ENCODE measurements around the gene CNIH4.
A peak's percentile ranks its signal among the peaks of the same experiment; 100 is the strongest.
"Not testable (repeated sequence)": the region's sequence is repeated elsewhere in the genome, so short reads cannot be mapped to it uniquely, and the experiment has no call there.

The CNIH4 gene

DNA sequence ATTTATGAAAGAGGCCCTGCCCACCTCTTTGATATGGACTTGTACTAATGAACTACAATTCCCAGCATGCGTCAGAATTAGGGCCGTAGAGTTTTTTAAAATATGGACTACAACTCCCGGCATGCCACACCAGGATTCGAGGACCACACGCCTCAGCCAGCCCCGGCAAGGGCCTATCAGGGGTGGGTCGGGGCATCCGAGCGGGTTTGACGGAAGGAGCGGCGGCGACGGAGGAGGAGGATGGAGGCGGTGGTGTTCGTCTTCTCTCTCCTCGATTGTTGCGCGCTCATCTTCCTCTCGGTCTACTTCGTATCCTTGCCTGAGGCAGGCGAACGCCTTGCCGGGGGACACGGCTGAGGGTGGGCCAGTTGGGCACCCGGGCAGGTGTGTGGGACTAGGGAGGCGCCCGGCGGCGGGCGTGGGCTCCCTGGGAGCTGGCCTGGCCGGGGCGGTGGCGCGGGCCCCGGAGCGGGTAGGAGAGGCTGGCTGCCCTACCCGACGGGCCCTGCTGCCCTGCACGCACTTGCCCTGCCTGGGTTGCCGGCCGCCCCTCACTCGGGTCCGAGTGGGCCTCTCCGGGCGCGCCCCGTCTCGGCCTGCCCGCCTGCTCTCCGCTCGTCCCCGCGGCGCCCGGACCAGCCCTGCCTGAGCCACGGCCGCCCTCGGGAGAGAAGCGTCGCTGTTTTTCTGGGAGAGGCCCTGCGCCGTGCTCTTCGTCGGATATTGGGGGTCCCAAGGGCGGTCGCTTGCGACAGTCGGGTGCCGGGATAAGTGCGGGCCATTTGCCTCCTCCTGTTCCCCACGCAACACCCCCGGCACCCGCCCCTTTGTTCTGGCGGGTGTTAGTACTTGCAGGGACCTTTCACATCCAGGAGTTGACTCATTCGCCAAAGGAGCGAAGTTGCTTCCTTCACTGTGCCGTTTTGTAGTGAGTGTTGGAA lies at the start of gene CNIH4:
Gene CNIH4, plus strand, starts transcription at position 195 of the 941 bp plus-strand sequence. Its CDS starts 46 bp downstream, at position 241.
- peak; percentile 85 for DNase-seq

GRCh38 chr1:224308064-224308463 lies 48.6 kb upstream of the CNIH4 start:
- no peak for DNase-seq

DNA sequence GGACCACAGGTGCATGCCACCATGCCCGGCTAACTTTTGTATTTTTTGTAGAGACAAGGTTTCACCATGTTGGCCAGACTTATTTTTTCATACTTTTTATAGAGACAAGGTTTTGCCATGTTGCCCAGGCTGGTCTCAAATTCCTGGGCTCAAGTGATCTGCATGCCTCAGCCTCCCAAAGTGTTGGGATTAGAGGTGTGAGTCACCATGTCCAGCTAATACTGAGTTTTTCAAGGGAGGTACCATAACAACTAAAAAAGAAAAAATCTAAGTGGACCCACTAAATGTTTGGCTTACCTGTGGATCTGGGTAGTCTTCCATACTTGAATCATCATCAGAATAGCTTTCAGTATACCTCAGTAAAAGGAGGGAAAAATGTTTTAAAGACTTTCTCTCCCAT lies 45.2 kb upstream of the CNIH4 start:
- DNase-seq: not testable (repeated sequence)

GRCh38 chr1:224312025-224312424 lies 44.7 kb upstream of the CNIH4 start:
- DNase-seq: no peak

- no peak for DNase-seq
These were observed 39.2 kb upstream of the CNIH4 start for GRCh38 chr1:224317383-224318045.

GRCh38 chr1:224321706-224322105 lies 35.0 kb upstream of the CNIH4 start:
- DNase-seq: no peak

DNA sequence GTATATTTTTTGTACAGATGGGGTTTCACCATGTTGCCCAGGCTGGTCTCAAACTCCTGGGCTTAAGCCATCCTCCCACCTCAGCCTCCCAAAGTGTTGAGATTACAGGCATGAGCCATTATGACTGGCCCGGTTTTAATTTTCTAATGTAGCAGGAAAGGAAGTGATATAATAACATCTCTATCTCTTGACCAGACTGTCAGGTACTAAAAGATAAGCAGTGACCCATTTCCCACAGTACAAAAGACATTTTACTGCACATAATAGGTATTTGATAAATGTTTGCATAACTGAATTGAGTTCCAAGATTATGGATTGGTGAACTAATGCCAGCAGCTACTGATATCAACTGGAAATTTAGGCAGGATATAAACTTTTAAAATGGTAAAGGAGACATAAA lies 30.7 kb upstream of the CNIH4 start:
- DNase-seq: no peak

- no peak for DNase-seq
These were observed 28.0 kb upstream of the CNIH4 start for GRCh38 chr1:224328644-224329043.

DNA sequence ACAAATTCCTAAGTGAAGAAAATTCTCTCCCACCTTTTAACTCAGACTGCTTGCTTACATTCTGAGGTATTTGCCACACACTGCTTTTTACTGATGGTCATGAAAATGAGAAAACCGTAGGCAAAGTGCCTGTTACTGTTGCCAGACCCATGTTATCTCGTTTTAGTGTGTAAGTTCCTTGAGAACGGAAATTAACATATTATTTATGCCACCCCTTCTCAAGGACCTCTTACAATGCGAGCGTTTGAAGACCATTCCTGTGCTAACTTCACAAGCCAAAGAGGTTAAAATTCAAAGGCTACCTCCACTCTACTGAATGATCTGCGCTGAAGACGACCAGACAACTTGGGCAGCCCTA lies 27.2 kb upstream of the CNIH4 start:
- DNase-seq: no peak

- peak; percentile 75 for DNase-seq
These were observed 26.6 kb upstream of the CNIH4 start, which contains the start of gene NVL for GRCh38 chr1:224329842-224330753. Gene NVL, minus strand, starts transcription at chr1:224330172. Its CDS starts 45 bp downstream, at chr1:224330127.

DNA sequence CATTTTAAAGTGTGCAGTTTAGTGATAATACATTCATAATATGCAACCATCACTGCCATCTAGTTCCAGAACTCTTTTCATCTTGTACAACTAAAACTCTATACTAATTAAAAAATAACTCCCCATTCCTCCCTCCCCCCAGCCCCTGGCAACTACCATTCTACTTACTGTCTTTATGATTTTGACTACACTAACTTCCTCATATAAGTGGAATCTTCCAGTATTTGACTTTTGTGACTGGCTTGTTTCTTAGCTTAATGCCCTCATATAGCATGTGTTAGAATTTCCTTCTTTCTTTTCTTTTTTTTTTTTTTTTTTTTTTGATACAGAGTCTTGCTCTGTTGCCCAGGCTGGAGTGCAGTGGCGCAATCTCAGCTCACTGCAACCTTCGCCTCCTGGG lies 25.4 kb upstream of the CNIH4 start:
- DNase-seq: no peak

- DNase-seq: no peak
These were observed 24.9 kb upstream of the CNIH4 start for GRCh38 chr1:224331824-224332223.

DNA sequence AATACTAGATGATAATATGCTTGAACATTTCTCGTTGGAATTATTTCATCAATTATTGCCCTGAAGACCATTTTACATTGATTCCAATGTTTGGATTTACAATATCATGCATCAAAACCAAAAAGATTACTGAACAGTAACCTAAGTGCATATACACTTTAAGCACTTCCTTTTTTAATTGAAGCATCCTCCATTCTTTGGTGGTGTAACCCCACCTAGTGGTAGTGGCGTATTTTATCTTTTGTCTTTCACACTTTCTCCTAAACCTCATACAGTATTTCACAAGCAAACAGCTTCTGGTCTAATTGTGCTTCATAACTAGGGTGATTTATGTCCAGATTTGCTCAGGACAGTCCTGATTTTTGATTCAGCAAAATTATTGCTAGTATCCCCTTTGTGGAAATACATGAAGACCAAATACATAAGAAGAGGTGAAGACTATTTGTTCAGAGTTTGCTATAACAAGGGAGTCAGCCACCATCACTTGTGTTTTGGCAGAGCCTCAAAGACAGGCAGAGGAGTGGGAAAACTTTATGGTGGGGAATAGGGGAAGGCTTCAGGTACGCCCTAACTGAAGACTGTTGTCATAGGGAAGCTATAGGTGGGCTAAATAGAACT lies 23.3 kb upstream of the CNIH4 start:
- DNase-seq: no peak

DNA sequence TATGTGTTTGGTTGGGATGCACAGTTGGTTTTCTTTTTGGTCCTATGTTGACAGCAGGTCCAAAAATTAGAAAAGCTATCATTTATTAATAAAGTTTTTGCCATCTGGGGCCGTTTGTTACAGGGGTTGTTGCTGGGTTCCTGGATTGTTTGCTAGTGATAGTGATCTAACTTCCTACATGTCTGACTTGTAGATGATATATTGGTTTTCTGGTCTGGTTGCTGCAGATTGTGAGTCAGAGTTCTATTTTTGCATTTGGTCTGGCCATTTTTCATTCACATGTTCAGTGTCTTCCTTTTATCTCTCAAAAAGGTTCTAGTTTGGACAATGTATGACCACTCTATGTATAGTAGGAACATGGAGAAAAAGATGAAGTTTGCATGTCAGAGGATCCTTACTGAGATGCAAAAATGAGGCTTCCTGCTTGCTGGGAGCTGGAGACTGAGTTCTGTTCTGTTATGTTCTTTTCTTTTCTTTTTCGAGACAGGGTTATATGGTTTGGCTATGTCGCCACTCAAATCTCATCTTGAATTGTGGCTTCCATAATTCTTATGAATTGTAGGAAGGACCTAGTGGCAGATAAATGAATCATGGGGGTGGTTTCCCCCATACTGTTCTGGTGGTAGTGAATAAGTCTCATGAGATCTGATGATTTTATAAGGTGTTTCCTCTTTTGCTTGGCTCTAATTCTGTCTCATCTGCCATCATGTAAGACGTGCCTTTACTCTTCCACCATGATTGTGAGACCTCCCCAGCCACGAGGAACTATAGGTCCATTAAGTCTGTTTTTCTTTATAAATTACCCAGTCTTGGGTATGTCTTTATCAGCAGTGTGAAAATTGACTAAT lies 22.5 kb upstream of the CNIH4 start:
- no peak for DNase-seq

DNA sequence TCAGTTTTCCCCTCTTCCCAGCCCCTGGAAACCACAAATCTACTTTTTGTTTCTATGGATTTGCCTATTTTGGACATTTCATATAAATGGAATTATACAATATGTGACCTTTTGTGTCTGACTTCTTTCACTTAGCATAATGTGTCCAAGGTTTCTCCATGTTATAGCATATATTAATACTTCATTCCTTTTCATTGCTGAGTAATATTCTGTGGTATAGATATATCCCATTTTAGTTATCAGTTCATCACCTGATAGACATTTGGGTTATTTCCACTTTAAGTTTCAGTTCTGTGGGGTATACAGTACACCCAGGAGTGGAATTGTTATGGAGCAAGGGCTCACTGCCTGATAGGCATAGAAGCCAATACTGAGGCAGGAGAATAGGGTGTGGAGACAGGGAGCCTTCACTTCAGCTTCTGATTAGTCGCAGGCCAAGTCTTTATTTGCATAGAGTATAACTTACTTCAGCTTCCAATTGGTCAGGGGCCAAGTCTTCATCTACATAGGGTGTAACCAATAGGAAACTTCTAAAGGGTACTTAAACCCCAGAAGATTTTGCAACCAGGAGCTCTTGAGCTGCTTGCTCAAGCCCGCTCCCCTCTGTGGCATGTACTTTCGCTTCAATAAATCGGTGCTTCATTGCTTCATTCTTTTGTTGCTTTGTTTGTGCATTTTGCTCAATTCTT lies 18.4 kb upstream of the CNIH4 start:
- no peak for DNase-seq

GRCh38 chr1:224339442-224340033 lies 17.1 kb upstream of the CNIH4 start:
- DNase-seq: no peak

GRCh38 chr1:224340453-224341384 lies 16.0 kb upstream of the CNIH4 start:
- peak; percentile 34 for DNase-seq

DNA sequence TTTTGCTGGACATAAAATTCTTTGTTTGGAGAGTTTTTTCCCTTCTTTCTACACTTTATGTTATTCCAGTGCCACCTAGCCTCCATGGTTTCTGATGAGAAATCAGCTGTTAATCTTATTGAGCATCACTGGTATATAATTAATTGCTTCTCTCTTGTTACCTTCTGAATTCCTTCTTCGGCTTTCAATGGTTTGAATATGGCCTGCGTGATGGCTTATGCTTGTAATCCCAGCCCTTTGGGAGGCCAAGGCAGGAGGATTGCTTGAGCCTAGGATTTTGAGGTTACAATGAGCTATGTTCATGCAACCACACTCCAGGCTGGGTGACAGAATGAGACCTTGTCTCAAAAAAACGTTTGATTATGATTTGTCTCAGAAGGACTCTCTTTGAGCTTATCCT lies 13.0 kb upstream of the CNIH4 start:
- DNase-seq: no peak

GRCh38 chr1:224348137-224348536 lies 8.5 kb upstream of the CNIH4 start:
- DNase-seq: no peak
